GM21723 (cell line): ENCODE data around the gene HPGD.
A peak's percentile ranks its signal among the peaks of the same experiment; 100 is the strongest.

Source experiments
- ATAC-seq: cut with Tn5 transposase; IDR thresholded peaks from one replicate; pipeline ENCODE4 v1.9.1; 2021; ENCODE audit warnings: mild to moderate bottlenecking, moderate library complexity; ENCODE audit not compliant: unreplicated experiment

The HPGD gene

DNA sequence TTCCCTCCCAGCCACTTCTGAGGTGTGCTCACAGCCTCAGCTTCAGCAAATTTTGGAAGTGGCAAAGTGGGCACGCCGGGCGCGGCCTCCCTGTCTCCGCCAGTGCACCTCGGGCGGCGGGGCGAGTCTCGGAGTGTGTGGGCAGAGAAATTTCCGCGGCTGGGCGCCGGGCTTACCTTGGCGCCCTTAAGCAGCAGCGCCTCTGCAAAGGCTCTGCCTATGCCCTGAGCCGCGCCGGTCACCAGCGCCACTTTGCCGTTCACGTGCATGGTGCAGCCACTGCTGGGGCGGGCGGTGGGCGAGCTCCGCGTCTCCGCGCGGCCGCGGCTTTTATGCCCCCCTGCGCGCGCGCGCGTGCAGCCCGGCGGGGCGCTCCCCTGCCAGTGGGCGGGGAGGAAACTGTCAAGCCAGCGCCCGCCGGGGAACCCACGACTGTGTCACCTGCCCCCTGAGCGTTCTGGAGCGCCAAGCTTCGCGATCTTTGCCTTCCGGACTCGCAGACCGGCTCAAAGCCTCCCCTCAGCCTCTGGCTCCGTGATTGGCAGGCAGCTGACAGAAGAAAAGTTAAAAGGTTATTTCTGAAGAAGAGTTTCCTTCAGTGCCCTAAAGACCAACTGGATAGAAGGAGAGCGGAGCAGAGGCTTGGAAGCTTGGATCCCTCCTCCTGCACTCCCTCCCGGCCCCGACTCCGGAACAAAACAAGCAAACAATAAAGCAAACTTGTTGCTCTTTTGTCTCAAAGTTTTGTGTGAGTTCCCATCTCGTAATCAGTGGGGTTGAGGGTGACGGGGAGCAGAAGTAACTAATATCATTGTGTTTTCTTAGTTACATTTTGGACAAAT, at the start of gene HPGD:
Gene HPGD, minus strand, starts transcription at position 306 of the 842 bp plus-strand sequence. Its CDS starts 37 bp downstream, at position 269.
- ATAC-seq: peak; percentile 77

DNA sequence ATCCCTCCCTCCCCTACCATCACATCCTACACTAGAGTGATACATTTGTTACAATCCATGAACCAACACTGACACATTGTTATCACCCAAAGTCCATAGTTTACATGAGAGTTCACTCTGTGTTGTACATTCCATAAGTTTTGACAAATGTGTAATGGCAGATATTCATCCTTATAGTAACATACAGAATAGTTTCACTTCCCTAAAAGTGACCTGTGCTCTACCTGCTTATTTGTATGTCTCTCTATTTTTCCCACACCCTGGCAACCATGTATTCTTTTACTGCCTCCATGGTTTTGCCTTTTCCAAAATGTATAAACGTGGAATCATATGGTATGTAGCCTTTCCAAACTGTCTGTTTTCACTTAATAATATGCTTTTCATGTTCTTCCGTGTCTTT, 42.2 kb upstream of the HPGD start:
- ATAC-seq: no peak

DNA sequence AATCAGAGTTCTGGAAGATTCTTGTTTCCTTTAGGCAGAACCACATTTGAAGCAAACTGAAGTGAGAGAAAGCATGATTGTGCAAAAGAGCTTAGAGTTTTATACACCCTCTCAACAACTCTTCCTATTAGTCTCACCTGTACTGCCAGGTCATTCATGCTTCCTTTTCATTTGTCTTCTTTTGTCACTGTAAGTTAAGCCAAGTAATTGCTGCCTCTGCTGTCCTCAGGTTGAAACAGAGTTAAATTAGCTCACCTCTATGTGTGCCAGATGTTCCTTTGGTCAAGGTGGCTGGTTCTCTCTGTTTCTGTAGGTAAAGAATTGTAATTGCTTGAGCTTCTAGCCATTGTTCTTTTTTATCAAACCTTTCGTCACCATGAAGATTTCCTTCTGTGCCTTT, 41.1 kb upstream of the HPGD start:
- ATAC-seq: no peak

DNA sequence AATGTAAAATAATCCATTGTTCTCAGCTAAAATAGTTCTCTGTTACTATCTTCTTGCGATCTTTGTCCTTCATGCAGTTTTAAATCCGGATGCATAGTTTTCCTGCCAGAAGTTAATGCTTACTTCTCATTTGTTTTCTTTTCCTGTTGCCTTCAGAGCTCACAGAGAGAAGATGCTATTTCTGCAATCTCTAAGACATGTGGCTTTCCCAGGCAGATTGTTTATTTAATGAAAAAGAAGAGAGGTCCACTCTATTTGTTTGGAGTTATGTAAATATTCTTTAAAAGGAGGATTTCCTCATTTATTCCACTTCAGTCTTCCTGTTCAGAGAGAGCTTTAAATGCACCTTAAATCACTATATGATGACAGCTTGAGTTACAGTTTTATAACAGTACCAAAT, 39.3 kb upstream of the HPGD start:
- ATAC-seq: no peak

DNA sequence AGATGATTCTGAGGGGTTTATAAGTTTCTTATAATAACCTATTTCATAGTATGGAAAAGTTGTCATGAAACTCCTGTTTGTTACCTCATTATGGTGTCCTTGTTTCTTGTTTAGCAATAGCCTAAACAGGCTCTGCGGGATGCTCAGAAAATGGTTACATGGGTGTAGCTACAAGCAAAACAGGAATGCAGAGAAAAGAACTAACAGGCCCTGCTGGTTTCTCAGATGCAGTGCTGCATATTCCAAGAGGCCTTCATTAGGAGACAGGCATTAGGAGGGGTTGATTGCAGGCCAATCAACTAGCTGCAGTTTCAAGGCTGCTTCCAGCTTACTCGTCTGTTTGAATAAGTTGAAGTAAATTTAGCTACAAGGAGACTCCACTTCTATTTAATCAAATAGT, 37.6 kb upstream of the HPGD start:
- ATAC-seq: no peak

DNA sequence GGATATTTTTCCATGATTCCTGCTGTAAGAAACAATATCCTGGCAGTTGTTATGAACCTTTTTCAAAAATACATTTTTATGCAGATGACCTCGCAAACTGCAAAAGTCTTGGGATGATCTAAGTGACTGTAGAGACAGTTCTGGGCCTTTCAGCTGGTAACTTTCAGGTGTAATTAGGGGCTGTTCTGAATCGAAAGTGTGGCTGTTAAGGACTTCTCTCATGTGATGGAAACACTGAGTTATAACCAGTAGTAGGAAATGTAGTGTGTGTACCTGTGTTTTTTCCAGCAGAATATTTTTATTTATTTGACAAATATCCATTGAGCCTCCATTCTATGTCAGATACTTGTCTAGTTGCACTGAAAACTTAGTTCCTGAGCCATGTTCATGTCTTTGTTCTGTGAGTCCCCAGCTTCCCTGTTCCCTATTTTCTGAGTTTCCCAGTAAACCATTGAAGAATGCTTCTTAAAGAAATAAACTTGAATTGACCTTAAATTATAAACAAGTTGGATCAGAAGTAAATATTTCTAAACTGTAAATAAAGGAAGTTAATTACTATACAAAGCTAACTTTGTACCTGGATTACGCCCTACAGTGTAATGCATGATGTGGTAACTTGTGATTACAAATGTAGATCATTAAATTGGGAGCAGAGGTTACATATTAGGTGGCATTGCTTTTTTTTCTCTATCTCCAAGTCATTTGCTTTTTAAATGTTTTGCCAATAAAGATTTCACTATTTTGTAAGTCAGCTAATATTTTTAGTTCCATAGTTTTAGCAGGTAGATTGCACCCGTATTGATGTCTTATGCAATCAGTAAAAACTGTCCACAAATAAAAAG, 33.7 kb upstream of the HPGD start:
- no peak for ATAC-seq

DNA sequence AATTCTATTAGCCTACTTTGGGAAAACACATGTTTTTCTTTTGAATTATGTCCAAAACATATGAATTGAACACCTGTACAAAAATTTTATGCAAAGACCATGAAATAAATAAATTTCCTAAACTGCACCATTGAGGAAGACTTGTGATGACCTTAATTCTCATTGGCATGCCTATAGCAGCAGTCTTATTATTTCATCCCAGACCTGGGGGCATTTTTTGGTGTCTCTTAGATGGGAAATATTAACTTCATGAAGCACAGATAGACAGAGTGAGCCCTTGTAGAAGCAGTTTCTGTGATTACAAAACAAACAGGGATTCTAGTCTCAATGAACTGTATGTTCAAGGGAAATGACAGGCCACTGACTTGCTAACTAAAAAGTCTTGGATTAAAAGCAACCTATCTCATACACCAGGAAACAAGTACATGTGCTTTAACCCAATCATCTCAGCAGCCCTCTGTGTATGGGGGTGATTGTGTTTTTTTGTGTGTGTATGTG, 32.0 kb upstream of the HPGD start:
- no peak for ATAC-seq

DNA sequence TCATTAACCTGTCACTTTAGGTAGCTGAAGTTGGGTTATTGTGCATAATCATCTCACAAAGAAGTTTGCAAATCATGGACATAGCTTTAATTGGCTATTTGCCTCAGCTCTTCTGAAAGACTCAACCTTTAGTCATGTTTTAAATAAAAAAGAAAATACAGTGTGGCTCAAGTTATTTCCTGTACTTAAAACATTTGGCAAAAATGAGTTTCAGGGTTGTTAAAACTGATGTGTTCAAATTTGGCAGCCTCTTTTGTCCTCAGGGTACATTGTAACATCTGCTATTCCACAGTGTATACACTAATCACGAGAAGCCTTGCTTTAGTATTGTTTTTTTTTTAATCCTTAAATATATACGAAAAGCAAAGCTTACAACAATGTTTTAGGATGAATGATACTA, 31.5 kb upstream of the HPGD start:
- ATAC-seq: no peak

DNA sequence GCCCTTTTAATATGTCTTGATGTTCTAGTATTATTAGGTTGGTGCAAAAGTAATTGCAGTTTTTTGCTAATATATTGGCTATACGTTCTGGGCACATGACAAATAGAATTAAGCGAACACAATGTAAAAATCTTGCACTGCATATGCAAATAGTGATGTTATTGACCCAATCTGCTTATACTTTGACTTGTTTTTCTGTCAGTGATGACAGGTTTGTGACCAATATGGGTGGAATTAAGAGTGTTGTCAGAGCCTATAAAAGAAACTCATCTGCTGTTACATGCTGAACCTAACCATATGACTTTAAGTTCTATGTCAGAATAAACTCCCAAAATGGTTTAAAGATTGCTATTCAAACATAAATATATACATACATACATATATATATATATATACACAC, 30.7 kb upstream of the HPGD start:
- no peak for ATAC-seq

DNA sequence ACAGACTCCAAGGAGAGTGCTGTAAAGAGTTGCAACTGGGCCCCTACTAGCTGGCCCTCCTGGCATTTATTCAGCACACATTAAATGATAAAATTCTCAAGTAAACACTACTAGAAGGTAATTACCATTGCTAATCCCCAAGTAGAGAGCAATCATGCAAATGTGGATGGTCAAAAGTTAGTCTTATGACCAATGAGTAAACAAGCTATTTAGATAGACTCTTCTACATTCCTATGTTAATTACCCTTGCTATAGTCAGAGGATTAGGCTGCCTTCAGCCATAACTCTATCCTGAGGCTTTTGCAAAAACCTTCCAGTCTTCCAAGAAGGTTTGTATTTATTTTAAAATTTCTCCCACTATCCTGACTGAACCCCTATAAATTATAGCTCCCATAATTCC, 28.3 kb upstream of the HPGD start:
- no peak for ATAC-seq

DNA sequence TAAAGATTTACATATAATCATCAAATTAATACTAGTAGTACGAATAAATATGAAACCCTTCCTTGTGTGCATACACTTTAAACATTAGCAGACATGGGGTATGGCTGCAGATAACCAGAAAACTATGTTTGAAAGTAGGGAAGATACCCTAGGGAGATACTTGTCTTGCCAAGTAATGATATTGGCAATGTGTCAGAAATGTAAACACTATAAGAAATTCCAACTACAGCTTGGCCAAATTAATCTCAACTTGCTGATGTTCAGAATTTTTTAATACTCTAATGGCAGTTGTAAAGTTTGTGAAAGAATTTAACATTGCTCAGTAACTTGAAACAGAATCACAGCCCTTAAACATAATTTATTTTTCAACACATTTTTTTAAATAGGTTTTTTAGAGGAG, 27.4 kb upstream of the HPGD start:
- ATAC-seq: no peak

DNA sequence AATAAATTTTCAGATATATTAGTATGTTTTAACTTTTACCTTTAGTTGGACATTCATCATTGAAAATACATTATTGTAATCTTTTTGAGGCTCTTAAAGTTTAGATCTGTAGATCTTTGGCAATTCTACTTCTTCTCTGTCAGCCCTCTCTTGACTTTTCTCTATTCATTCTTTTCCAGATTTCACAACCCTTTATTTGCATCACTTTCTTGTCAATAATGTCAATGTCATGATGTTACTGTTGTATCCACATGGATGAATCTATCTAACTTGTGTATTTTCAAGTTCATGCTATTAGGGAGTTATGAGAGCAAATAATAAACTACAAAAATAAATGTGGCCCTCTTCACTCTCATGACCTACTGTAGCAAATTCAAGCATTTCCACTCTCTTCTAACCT, 23.0 kb upstream of the HPGD start:
- ATAC-seq: no peak

DNA sequence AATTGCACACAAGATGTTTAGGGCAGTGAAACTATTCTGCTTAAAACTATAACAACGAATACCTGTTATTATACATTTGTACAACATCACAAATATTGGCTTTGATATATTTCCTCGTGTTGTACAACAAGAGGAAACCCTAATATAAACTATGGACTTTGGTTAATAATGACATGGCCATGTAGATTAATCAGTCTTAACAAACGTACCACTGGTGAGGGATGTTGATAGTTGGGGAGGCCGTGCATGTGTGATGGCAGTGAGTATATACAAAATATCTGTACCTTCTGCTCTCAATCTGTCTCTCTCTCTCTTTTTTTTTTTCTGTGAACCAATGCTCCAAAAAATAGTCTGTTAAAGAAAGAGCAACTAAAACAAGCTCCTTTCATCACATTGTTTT, 22.2 kb upstream of the HPGD start:
- ATAC-seq: no peak

DNA sequence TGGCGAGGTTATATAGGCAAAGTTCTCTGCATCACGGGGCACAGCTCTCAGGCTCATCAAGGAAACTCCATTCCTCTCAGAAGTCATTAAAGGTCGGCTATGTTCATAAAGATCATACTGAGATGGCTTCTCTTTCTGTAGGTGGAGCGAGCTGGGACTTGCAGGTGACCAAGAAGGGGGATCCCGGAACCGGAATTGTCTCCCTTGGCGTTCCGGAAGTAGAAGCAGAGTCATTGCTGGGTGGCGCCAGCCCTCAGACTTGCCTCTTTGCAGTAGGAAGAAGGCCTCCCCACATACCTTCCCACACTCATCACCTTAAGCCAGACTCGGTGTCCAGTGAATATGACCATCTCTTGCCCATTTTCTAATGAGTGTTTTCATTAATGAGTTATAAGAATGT, 17.9 kb upstream of the HPGD start:
- no peak for ATAC-seq

DNA sequence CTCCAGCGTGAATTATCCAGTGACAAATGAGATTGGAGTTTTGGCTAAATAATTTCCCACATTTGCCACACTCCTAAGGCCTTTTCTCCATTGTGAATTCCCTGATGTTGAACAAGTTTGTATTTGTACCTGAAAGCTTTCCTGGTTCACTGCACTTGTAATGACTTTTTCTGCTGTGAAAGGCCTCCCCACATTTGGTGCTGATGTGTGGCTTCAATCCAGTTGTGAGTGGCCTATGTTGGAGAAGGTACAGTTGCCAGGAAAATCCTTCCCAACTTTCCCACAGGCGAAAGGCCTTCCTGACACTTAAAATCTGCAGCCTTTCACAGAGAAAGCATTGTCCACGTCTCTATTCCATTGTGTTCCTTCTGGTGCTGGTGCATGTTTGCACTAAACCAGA, 17.3 kb upstream of the HPGD start:
- no peak for ATAC-seq

DNA sequence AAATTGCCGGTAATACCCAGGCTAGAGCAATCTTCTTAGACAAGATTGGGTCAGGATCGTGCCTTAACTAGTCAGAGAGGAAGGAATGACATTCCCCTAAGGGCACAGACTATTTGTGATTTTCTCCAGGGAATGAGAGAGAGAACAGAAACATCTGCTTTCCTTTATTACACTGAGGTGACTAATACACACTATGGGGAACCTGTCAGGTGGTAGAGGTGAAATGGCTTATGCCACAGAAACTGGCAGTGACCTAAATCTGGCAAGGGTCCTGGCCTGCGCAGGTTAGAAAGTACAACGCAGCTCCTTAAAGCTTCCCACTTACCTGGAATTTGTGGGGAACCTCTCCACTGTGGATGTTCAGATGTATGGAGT, 16.6 kb upstream of the HPGD start:
- ATAC-seq: no peak

DNA sequence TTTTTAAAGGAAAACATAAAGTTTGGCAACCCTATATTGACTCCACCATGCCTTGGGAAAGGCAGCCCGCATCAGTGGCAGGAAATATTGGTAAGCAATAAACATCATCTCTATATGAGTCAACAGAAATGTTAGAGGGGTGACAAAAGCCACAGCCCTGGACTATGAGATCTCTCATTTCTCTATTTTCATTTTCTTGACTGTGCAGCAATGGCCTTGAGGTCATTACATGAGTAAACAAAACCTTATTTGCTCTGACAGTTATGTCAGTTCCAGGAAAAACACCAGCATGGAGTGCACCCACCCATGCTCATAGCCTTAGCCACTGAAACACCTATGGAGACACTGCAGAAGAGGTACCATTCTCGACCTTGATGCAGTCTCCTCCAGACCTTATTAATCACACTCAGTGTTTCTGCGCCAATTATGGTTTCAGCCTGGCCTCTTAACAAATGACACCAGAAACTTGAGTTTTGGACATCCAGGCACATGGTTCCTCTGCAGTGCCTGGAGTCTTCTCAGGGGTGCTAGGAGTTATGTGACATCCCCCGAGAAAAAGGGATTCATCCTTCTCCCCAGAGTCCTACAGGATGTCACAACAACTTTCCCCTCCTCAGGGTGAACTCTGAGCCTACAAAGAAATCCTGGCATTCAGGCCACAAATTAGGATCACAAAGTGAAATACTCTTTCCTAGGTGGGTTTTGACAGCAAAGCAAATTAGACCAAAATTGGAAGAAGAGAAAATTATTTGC, 16.0 kb upstream of the HPGD start:
- ATAC-seq: peak; percentile 98

DNA sequence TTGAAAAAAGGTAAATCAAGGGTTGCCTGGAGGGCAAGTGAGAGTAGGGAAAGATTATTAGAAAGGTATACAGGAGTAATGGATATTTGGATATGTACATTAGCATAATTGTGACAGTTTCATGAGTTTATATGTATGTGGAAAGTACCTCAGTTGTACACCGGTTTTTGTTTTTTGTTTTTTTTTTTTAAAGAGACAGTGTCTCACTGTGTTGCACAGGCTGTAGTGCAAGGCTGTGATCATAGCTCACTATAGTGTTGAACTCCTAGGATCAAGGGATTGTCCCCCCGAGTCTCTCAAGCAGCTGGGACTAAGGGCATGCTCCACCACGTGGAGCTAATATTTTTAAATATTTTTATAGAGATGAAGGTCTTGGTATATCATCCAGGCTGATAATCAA, 15.3 kb upstream of the HPGD start:
- ATAC-seq: peak; percentile 27

DNA sequence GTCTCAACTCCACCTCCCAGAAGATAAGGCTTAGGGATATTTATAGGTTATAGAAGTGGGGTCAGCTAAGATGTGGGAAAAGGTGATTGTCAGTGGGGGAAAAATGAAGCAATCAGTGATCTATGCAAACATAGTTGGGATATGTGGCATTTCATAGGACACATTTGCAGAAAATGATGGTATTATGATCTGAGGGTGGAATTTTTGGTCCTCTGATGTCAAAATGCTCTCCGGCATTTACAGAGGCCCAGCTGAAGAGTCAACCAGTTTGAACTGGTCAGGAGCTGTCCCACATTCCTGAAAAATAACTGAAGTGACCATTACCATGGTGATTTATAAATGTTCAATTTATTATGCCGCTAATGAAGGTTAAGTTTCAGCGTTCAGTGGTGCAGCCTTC, 12.2 kb upstream of the HPGD start:
- no peak for ATAC-seq

DNA sequence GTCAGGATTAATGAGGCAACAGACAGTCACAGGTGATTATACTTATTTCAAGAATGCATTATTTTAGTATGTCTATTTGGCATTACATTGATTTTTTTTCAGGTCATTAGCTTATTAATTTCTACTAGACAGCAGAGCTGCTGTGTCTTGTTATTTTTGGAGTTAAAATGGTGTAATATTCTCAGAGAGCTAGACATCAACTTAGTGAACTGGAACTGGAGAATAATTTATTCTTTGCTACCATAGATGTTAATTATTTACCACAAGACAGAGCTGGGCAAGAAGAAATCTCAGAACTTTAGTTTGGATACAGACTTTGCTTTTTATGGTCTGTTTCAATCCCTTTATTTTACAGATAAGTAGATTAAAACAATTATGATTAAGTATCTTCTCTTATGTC, 10.2 kb upstream of the HPGD start:
- no peak for ATAC-seq

DNA sequence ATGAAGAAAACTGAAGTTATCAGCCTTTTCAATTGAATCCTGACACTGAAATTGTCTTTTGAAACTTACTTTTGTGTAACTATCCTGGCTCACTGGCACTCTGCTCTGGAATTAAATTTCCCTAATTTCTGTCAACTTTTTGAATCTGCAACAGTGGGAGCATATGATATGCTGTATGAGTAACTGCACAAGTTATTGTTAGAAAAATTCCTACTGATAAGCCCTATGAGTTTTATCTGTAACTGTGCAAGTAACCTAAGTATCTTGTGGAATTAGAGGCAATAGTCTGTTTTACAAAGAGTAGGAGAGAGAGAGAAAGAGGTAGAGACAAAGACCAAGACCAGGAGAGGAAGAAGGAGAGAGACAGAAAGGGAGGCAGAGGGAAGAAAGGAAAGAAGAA, 9.2 kb upstream of the HPGD start:
- ATAC-seq: no peak
